Nephron progenitor cell (in vitro differentiated cells): ENCODE results near the gene PAQR7.

Experiments
- DNase-seq: peaks from one replicate; pipeline ENCODE4 v3.0.0; 2021
- H3K27ac Mint-ChIP-seq: 2 replicates; pipeline ENCODE4 v1.8.0; 2021; ENCODE audit warnings: mild to moderate bottlenecking, moderate library complexity, mixed read lengths
- H3K27me3 Mint-ChIP-seq: 2 replicates; pipeline ENCODE4 v1.8.0; 2021; ENCODE audit warnings: mild to moderate bottlenecking, low read depth, mixed read lengths; ENCODE audit not compliant: poor library complexity
- H3K36me3 Mint-ChIP-seq: 2 replicates; pipeline ENCODE4 v1.8.0; 2021; ENCODE audit warnings: low read depth, mixed read lengths
- H3K4me1 Mint-ChIP-seq: 2 replicates; pipeline ENCODE4 v1.8.0; 2021; ENCODE audit warnings: mixed read lengths
- H3K4me3 Mint-ChIP-seq: 2 replicates; pipeline ENCODE4 v1.8.0; 2021; ENCODE audit warnings: mild to moderate bottlenecking, moderate library complexity, mixed read lengths
- H3K9me3 Mint-ChIP-seq: 2 replicates; pipeline ENCODE4 v1.8.0; 2021; ENCODE audit warnings: mild to moderate bottlenecking, moderate library complexity, mixed read lengths
- TF ChIP-seq, protein P1 (sequence below): fragments of 200-600 bp; sonication (generic); IDR thresholded peaks from 2 replicates; pipeline ENCODE4 v1.5.0; 2021; ENCODE audit warnings: antibody characterized with exemption

Gene PAQR7

DNA sequence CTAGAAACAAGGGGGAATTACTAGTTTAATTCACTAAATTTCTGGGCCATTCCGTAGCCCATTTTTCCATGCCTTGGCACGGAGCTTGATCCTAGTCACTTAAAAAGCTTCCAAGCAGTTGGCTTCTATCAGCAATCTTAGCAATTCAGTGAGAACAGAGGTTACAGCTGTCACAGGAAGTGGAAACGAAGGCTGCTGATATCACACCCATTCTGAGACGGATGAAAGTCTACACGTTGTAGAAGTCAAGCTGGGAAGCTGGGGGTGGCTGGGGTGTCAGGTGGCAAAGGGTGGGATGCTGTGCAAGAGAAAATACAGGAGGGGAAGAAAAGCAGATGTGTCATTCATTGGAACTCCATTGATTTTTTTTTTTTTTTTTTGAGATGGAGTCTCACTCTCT lies 42.5 kb upstream of the PAQR7 start:
- peaks cover 10% of the 10 kb centered on the region for H3K27me3 Mint-ChIP-seq
- no peaks in the 10 kb centered on the region for H3K36me3 Mint-ChIP-seq
- H3K4me1 Mint-ChIP-seq = peaks cover 34% of the 10 kb centered on the region
- no peaks in the 10 kb centered on the region for H3K9me3 Mint-ChIP-seq
- TF ChIP-seq, protein P1, sequence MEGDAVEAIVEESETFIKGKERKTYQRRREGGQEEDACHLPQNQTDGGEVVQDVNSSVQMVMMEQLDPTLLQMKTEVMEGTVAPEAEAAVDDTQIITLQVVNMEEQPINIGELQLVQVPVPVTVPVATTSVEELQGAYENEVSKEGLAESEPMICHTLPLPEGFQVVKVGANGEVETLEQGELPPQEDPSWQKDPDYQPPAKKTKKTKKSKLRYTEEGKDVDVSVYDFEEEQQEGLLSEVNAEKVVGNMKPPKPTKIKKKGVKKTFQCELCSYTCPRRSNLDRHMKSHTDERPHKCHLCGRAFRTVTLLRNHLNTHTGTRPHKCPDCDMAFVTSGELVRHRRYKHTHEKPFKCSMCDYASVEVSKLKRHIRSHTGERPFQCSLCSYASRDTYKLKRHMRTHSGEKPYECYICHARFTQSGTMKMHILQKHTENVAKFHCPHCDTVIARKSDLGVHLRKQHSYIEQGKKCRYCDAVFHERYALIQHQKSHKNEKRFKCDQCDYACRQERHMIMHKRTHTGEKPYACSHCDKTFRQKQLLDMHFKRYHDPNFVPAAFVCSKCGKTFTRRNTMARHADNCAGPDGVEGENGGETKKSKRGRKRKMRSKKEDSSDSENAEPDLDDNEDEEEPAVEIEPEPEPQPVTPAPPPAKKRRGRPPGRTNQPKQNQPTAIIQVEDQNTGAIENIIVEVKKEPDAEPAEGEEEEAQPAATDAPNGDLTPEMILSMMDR = no peak
- H3K4me3 Mint-ChIP-seq = no peak overlapping the region
- no peak for DNase-seq
- no peak overlapping the region for H3K27ac Mint-ChIP-seq

DNA sequence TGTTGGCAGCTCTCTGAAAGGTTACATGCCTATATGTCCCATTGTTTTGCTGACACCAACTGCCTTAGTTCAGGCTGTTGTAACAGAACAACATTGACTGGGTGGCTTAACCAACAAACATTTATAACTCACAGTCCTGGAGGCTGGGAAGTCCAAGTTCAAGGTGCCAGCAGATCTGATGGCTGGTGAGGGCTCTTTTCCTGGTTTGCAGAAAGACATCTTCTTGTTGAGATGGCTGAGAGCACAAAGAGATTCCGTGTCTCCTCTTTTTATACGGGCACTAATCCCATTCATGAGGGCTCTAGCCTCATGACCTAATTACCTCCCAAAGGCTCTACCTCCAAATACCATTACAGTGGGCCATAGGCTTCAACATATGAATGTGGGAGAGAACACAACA lies 41.0 kb upstream of the PAQR7 start:
- peaks cover 1% of the 10 kb centered on the region for H3K27me3 Mint-ChIP-seq
- DNase-seq = no peak
- TF ChIP-seq, protein P1 = no peak
- no peaks in the 10 kb centered on the region for H3K36me3 Mint-ChIP-seq
- no peak overlapping the region for H3K4me3 Mint-ChIP-seq
- peaks cover 25% of the 10 kb centered on the region for H3K4me1 Mint-ChIP-seq
- no peaks in the 10 kb centered on the region for H3K9me3 Mint-ChIP-seq
- H3K27ac Mint-ChIP-seq = no peak overlapping the region

DNA sequence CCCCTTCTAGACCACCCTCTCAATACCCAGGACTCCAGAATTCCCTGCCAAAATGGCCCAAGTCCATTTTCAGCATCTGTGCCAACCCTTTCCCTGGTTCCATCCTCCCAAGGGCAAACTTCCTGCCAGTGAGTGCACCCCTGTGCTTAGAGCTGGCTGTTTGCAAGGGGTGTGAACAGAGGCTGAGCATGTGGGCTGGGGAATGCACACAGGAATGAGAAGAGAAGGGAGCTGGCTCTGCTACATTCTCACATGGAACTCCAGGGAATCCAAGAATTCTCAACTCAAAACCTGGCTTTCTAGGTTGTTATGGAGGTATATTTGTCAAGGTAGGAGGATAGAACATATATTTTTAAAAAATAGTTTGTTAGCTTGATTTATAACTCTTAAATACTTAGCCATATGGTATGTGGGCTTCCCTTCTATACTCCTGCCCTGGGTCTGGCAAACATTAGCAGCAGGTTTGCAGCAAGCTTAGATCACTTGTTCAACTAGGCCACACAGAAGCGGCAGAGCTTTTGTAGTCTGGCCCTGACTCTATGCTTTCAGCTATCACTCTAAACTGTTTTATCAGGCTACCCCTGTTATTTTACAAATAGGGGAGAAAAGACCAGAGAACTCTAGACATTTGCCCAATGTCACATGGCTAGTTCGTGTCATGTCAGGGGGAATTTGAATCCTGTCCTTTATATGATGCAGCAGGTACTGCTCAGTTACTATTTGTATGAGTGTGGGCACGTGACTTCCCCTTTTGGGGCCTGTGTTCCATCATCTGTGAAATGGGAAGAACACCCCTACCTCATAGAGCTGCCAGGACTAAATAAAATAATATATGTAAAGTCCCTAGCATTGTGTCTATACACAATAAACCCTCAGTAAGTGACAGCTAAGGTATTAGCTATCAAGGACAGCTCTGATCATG lies 38.8 kb upstream of the PAQR7 start:
- DNase-seq = no peak
- peaks cover 22% of the 10 kb centered on the region for H3K4me1 Mint-ChIP-seq
- H3K36me3 Mint-ChIP-seq = no peaks in the 10 kb centered on the region
- H3K4me3 Mint-ChIP-seq = no peak overlapping the region
- H3K27ac Mint-ChIP-seq = no peak overlapping the region
- no peaks in the 10 kb centered on the region for H3K9me3 Mint-ChIP-seq
- TF ChIP-seq, protein P1 = no peak
- no peaks in the 10 kb centered on the region for H3K27me3 Mint-ChIP-seq

DNA sequence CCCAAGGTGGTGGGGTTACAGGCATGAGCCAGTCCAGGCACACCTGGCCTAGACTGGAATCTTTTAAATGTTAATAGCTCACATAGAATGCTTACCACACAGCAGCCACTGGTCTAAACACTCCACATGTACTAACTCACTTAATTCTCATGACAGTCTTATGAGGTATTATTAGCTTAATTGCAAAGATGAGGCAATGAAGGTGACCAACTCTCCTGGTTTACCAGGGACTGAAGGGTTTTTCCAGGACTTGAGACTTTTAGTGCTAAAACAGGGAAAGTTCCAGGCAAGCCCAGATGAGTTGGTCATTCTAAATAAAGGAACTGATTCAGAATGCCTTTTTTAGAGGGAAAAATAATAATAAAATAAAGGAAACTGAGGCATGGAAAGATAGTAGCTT lies 37.7 kb upstream of the PAQR7 start:
- no peak overlapping the region for H3K27ac Mint-ChIP-seq
- DNase-seq = no peak
- H3K27me3 Mint-ChIP-seq = no peaks in the 10 kb centered on the region
- no peak overlapping the region for H3K4me3 Mint-ChIP-seq
- H3K4me1 Mint-ChIP-seq = peaks cover 18% of the 10 kb centered on the region
- H3K9me3 Mint-ChIP-seq = no peaks in the 10 kb centered on the region
- H3K36me3 Mint-ChIP-seq = no peaks in the 10 kb centered on the region
- TF ChIP-seq, protein P1 = no peak

DNA sequence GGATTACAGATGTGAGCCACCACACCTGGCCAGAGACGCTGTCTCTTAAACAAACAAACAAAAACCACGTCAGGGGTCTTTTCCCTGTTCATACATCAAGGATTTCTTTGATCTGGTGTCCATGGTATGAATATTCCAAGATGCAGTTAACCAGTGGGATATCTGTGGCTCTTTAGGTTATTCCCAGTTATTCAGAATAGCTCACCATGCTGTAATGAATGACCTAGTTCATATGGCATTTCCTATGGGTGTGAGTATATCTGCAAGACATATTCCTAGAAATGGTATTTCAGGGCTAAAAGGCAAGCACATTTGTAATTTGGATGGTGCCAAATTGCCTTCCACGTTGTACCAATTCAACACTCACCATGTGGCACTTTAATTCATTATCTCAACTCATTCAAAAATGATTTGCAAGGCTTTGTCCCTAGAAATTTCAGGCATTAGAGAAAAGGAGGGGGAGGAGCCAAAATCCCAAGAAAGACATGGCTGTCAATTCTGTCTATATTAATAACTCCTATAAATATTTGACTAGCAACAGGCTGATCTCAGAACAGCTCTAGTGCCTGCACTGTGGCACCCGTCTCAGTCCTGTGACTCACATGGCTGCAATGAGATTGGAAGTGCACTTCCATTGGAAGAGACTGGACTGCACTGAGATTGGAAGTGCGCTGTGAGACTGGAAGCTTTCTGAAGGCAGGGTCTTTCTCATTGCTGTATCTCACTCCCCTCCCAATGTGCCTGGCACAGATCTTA lies 36.7 kb upstream of the PAQR7 start:
- H3K4me3 Mint-ChIP-seq = no peak overlapping the region
- H3K27ac Mint-ChIP-seq = no peak overlapping the region
- H3K9me3 Mint-ChIP-seq = no peaks in the 10 kb centered on the region
- DNase-seq = no peak
- no peaks in the 10 kb centered on the region for H3K36me3 Mint-ChIP-seq
- no peaks in the 10 kb centered on the region for H3K27me3 Mint-ChIP-seq
- H3K4me1 Mint-ChIP-seq = peaks cover 22% of the 10 kb centered on the region
- TF ChIP-seq, protein P1 = no peak
